CD4-positive, alpha-beta T cell treated with Interferon gamma for 1 hour (primary cell): Measurements from ENCODE around the gene HEATR5A.
"Not testable (repeated sequence)": the region's sequence is repeated elsewhere in the genome, so short reads cannot be mapped to it uniquely, and the experiment has no call there.

Experiments
- DNase-seq: peaks from one replicate; pipeline ENCODE4 v3.0.0-alpha.2; 2020

The HEATR5A gene

DNA sequence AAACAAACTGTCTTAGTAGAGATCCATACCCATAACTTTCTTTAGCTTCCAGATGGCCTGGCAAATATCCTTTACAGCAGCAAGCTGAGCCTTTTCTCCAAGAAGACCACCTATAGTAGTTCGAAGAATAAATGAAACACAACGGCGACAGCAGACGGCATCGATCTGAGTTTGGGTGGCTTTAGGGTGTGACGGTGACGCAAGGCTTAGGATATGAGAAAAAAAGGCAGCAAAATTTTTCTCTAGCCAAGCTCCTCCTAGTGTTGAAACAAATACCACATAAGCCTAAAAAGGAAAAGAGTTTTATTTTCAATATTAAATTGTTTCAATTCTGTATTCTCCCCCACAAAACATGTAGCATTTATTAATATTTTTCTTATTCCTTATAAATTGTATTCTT is 33.3 kb downstream of the HEATR5A start:
- DNase-seq: no peak

DNA sequence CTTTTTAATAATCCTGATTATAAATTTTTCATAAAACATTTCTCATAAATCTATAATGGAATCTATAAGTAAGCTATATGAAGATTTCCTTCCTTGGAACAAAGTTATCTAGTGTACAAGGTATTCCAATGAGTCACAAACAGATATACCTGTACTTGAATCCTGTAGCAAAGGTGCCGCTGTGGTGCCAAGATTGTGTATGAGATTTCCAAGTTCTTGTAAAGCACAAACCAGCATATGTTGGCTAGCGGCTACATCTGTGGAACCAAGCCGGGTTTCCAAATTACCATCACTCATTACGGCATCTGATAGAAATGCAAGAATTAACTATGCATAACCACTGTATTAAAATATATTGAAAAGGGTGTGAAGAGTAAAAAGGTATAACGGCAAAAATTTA is 34.1 kb downstream of the HEATR5A start:
- DNase-seq: no peak

DNA sequence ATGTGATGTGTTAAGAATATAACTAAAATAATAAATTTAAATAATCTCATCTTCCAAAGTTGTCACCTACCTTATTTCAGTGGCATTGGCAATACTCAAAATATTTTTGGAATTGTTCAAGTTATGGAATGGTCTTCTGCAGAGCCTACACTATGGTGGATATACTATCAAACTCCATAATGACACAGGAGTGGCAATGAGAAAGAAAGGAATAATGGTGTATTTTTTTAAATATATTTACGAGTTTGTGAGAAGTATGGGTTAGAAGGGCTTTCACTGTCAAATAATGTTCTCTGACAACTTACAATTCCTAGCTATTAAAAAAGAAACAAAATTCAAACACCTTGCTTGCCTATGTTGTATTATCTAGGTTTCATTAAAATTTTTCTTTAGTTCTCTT is 38.1 kb downstream of the HEATR5A start:
- no peak for DNase-seq

DNA sequence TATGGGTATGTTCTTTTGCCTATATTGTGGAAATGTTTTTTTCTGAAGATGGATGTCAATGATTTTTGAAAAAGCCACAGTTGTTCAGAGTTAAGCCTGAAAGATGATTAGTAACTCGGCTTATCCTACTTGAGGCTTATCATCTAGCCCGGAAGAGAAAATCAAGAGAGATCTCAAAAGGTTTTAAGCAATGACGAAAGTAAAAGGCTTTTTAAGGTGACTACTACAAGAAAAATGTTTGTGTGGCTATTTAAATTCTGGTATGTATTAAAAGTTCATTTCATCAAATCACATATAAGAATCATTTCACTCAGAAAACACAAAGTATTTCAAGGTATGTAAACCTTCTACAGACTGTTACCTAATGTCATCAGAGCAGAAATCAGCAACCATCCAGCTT is 40.2 kb downstream of the HEATR5A start:
- no peak for DNase-seq

DNA sequence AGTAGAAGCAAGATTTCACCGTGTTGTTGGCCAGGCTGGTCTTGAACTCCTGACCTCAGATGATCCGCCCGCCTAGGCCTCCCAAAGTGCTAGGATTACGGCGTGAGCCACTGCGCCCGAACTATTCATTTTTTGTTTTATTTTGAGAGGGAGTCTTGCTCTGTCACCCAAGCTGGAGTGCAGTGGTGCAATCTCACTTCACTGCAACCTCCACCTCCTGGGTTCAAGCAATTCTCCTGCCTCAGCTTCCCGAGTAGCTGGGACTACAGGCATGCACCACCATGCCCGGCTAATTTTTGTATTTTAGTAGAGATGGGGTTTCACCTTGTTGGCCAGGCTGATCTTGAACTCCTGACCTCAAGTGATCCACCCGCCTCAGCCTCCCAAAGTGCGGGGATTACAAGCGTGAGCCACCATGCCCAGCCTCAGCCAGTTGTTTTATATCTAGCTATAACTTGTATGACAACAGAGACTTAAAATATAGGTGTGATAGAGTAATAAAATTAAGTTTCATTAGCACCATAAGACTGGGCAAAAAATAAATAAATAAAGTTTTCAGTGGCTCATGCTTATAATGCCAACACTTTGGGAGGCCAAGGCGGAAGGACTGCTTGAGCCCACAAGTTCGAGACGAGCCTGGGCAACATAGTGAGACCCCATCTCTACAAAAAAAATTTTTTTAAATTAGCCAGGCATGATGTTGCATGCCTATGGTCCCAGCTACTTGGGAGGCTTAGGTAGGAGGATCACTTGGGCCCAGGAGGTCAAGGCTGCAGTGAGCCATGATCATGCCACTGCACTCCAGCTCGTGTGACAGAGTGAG is 41.0 kb downstream of the HEATR5A start:
- DNase-seq: not testable (repeated sequence)

DNA sequence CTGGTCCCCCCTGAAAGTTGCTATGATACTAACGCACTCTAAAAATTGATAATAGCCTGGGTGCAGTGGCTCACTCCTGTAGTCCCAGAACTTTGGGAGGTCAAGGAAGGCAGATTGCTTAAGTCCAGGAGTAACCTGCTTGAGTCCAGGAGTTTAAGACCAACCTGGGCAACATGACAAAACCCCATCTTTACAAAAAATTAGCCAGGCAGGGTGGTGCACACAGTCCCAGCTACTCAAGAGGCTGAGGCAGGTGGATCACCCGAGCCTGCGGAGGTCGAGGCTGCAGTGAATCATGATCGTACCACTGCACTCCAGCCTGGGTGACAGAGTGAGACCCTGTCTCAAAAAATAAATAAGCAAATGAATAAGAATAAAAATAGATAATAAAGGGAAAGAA is 42.9 kb downstream of the HEATR5A start:
- DNase-seq: no peak

DNA sequence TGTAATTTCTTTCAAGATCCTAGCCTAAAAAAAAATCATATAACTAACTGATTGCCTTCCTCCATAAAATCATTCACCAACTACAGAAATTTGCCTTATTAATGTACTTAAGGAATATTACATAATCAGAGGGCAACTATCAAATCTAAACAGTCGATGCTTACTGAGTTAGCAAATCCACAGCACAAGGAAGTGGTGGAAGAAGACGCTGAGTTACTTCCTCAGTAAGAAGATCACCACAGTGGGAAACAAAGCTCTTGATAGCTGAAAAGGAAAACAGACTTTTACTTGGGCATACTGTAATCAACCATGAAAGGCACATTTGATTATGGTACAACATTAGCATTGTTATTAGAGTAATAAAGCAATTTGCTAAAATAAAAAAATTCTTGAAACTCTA is 48.7 kb downstream of the HEATR5A start:
- no peak for DNase-seq

DNA sequence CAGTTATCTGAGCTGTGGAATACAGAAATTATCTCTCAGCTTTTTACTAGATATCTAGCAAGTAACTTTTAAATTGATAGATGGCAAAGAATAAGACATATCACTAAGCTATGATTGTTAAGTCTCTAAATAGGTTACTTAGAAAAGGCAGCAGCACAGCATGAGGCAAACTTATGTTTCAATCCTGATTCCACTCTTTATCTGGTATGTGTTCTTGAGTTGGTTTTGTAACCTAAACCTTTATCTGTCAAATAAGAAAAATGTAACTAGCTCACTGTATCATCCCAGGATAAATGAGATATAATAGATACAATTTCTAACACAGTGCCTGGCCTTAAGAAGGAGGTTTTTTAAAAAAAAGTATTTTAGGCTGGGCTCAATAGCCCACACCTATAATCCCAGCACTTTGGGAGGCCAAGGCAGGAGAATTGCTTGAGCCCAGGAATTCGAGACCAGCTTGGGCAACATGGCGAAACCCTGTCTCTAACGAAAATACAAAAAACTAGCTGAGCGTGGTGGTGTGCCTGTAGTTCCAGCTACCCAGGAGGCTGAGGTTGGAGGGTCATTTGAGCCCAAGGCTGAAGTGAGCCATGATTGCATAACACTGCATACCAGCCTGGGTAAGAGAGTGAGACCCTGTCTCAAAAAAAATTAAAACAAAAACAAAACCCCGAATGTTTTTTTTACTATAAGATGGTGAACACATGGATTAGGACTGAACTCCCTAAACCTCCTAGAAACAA is 56.8 kb downstream of the HEATR5A start:
- no peak for DNase-seq

DNA sequence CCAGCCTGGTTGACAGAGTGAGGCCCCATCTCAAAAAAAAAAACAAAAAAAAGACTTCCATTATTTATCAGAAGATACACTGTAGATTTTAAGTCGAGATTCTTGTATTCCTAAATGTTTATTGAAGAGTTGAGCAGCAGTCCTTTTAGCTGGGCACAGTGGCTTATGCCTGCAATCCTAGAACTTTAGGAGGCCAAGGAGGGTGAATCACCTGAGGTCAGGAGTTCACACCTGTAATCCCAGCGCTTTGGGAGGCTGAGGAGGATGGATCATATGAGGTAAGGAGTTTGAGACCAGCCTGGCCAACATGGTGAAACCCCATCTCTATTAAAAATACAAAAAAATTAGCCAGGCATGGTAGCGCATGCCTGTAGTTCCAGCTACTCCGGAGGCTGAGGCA is 57.6 kb downstream of the HEATR5A start:
- no peak for DNase-seq

DNA sequence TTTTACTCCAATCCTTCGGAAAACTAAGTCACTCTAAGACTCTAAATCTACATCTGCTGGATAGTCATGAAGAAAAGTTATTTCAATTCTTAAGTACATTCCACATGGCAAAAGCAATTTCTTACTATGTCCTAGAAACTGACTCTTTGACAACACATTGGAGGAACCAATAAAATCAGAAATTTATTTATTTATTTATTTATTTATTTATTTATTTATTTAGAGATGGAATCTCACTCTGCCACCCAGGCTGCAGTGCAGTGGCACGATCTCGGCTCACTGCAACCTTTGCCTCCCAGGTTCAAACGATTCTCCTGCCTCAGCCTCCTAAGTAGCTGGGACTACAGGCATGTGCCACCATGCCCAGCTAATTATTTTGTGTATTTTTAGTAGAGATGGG is 58.6 kb downstream of the HEATR5A start:
- not testable (repeated sequence) for DNase-seq

DNA sequence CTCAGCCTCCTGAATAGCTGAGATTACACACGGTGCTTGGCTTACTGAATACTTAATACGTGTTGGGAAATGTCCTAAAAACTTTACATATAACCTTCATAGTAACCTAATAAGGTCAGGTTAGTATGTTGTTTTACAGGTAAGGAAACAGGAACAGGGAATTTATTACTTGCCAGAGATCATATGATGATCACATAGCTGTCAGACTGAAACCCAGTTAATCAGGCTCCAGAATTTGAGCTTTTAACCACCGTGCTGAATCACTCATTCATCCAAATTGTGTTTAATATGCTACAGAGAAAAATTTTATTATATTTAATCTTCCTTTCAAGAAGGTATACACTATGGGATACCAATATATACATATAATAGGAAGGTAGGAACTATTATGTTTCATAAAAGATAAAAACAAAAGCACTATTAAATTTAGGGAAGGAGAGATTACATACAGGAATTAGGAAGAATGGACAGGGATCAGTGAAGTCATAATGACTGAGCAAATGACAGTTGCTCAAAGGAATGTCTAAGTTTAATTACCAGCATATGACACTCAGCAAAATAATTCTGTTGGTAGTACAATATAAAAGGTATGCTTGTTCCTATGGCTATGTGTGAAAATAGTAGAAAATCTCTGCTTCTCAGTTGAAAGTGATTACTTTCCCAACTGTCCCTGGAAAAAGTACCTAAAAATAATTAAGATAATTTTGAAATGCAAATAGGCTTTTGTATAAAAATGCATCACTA is 59.3 kb downstream of the HEATR5A start:
- no peak for DNase-seq

DNA sequence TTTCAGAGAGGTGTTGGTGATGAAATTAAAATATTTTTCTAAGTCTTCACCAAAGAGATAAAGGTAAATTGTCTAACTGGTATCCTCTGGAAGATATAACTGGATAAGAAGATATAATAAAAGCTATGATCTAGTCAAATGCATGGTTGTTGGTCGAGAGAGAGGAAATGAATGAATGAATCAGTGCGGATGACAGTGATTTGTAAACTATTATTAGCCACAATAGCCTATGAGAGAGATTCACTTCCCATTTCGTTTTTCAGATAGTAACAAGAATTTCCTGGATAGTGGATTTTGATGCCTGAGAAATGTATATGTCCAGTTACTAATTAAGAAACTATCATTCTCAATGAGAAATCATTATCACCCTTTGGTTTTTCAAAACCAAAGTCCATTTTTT is 63.1 kb downstream of the HEATR5A start:
- DNase-seq: no peak

DNA sequence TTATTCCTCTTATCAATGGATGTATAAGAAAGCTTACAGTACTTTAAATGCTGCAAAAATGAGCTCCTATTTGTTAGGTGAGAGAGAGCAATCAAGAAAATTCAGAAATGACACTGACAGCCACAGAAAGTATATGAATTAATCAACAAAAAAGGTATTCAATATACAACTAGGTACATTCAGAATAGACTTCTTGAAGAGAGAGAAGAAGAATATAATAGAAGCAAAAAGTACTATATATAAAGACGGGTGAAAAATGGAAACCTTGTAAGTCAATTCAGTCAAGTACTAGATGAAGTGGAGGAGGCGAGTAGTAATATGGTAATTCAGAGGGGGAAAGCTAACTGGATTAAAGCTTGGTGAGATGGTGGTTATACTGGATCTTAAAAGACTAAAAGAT is 74.3 kb downstream of the HEATR5A start:
- DNase-seq: no peak

DNA sequence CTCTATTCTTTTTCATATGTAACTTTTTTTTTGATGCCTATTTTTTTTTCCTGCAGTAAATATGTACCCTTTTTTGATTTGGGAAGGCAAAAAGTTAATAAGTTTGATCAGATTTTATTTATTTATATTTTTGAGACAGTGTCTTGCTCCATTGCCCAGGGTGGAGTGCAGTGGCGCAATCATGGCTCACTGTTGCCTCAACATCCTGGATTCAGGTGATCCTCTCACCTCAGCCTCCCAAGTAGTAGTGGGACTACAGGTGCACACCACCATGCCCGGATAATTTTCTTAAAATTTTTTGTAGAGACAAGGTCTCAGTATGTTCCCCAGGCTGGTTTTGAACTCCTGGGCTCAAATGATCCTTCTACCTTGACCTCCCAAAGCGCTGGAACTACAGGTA is 79.1 kb downstream of the HEATR5A start:
- DNase-seq: no peak

DNA sequence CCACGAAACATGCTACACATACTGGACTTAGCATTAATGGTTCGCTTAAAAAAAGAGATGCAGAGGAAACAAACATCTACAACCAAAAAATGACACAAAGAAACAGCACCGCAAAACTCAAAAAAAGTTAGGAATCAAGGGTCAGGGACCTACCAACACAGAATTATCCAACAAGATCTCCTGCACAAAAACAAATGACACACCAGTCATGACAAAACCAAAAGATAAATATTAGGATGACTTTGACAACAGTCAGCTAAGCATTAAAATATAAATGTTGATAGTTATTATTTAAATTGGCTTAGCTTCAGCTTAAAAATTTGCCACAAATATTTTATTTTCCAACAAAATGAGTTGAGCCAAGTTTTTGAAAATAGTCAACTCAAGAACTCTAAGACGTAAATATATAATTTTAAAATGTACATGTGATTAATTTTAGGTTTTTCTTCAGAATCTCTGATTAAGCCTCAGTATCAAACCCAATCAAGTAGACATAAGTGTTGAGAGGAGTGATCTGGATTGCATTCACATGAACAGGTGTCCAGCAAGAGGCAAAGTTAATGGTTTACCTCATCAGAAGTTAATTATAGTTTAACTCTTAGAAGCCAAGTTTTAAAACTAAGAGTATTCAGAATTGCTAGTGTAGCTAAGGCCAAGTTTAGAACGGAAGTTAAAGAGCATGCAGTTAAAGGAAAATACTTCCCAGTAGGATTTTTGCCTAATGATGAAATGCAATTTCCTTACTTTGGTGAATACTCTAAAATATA is 79.9 kb downstream of the HEATR5A start:
- no peak for DNase-seq

DNA sequence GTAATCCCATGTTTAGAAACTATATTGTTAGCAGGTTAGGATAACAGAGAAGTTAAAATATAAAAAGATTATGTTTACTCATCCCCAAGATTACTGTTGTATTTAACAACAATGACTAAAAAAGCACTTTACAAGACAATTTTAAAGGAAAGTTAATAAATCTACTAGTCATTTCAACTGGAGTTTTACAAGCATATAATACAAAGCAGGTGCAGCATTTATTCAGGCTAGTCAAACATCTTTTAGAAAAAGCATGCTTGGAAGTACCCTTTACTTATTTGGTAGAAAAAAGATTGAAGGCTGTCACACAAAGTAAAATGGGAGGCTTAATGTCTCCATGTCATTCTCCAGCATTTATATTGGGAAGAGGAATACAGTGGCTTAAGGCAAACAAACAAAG is 80.6 kb downstream of the HEATR5A start:
- DNase-seq: no peak

DNA sequence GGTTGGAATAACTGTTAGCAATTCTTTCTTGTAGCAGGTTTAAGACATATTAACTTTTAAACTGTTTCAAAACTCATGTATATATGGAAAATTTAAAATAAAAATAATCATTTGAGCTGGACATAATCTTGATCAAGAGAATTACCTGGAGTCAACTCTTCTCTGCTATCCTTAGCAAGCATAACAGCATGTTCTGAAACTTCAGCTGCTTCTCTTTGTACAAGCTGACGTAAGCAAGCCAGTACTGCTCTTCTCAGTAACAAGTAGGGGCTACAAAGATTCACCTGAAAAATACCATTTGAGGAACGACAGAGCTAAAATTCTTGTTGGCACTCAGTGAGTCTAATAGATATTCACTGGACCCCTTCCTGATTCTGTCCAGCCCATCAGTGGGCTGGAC is 83.0 kb downstream of the HEATR5A start:
- DNase-seq: no peak

DNA sequence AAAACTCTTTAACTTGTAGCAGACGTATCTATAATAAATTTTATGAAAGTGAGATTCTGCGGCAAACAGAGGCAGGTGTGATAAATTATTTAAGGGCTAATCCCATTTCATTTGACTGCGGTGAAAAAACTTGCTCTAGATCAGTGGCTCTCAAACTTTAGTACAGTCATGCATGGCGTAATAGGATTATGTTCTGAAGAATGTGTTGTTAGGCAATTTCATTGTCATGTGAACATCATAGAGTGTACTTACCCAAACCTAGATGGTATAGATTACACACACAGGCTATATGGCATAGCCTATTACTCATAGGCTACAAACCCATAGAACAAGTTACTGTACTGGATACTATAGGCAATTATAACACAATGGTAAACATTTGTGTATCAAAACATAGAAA is 83.7 kb downstream of the HEATR5A start:
- DNase-seq: no peak

DNA sequence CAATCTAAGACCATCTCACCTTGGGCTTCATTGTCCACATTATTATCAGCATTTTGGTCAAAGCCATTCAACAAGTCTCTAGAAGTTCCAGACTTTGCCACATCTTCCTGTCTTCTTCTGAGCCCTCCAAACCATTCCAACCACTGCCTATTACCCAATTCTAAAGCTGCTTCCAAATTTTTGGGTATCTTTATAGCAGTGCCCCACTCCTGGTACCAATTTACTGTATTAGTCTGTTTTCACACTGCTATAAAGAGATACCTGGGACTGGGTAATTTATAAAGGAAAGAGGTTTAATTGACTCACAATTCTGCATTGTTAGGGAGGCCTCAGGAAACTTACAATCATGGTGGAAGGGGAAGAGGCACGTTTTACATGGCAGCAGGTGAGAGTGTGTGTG is 89.0 kb downstream of the HEATR5A start:
- DNase-seq: not testable (repeated sequence)

DNA sequence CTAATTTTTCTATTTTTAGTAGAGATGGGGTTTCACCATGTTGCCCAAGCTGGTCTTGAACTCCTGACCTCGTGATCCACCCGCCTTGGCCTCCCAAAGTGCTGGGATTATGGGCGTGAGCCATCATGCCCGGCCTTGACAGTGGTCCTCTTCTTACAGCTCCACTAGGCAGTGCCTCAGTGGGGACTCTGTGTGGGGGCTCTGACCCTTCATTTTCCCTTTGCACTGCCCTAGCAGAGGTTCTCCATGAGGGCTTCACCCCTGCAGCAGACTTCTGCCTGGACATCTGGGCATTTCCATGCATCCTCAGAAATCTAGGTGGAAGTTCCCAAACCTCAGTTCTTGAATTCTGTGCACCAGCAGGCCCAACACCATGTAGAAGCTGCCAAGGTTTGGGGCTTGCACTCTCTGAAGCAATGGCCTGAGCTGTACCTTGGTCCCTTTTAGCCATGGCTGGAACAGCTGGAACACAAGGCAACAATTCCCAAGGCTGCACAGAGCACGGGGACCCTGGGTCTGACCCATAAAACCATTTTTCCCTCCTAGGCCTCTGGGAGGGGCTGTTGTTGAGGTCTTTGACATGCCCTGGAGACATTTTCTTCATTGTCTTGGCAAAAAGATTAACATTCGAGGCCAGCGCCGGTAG is 90.4 kb downstream of the HEATR5A start:
- DNase-seq: not testable (repeated sequence)

DNA sequence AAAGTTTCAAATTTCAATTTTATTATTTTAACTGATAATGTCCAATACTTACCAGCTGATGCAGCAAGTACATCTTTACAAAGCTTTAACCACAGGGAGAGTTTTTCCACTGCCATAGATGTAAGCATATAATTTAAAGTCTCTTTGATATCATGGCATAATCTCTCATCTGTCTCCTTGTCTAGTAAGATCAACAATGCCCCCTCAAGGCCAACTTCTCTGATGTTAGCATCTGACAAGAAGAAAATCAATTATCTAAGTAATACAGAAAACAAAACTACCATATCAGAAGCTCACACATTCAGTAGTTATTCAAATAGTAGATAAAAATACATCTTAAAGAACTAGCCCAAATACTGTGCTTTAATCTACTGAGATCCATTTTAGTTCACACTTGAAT is 94.2 kb downstream of the HEATR5A start:
- DNase-seq: no peak

DNA sequence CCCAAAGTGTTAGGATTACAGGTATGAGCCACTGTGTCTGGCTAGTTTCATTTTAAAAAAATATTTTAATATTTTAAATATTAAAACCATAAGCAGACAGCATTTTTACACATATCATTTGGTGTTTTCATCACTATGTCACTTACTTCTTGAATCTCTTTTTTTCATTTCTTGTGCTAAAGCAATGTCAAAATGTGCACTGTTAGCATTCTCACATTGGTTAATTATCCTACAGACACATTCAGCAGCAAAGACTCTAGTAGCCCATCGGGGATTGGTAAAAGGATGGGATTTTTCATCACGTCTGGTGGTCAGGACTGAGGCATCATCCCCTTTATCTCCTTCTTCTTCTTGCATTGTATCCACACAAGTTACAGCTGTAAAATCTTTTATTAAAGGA is 96.9 kb downstream of the HEATR5A start:
- DNase-seq: no peak
